HG03175 (cell line): ENCODE results near the gene ZFPM1.

Experiments used
- ATAC-seq: cut with Tn5 transposase; IDR thresholded peaks from one replicate; pipeline ENCODE4 v1.9.1; 2021; ENCODE audit warnings: mild to moderate bottlenecking, moderate library complexity; ENCODE audit not compliant: unreplicated experiment

Gene ZFPM1

DNA sequence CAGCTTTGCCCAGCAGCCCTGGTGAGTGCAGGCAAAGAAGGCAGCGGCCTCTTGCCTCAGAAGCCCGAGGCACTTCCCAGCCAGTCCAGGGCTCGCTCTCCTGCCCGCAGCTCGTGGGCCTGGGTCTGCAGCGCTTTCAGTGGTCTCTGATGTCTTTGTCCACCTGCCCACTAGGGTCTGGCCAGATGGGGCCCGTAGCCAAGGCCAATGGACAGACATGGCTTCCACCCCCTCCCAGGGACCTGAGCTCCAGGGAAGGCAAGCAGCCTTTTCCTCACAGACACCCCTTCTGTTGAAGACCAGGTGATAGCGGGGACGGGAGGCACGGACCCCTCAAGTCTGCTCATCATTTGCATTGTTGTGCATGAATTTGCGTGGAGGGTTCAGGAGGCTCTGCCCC is 83.4 kb downstream of the ZFPM1 start:
- no peak for ATAC-seq

GRCh38 chr16:88536971-88537751 is 84.1 kb downstream of the ZFPM1 start:
- ATAC-seq = no peak

DNA sequence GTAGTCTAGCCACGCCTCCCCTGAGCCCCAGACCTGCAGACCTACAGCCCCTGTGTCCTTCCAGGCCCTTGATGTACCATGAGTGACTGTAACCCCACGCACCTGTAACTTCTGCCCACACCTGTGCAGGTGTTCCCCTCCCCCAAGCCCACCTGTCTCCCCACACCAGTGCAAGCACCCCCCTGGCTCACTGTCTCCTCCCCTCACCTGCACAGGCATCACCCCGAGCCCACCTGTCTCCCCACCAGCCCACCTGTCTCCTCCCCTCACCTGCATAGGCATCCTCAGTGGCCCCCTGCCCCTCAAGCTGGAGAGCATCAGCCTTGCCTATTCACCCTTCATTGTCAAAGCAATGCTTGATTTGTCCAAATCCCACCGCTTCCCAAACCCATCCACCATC is 84.8 kb downstream of the ZFPM1 start:
- ATAC-seq = no peak

GRCh38 chr16:88538366-88539060 is 85.4 kb downstream of the ZFPM1 start:
- no peak for ATAC-seq

DNA sequence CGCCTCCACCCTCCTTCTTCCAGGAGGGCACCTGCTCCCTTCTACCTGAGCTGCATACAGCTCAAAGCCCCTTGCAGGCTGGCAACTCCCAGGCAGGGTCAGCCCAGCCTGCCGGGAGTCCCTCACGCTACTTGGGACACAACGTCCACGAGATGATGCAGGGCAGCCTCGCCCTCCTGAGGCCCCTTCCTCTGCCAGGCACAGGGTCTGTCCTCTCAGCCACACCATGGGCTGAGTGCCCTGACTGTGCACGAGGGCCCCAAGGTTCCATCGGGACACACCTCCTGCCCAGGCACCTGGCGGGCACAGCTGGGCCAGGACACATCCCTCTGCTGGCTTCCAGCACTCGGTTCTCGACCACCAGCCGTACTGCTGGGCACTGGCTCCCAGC is 86.2 kb downstream of the ZFPM1 start:
- no peak for ATAC-seq

DNA sequence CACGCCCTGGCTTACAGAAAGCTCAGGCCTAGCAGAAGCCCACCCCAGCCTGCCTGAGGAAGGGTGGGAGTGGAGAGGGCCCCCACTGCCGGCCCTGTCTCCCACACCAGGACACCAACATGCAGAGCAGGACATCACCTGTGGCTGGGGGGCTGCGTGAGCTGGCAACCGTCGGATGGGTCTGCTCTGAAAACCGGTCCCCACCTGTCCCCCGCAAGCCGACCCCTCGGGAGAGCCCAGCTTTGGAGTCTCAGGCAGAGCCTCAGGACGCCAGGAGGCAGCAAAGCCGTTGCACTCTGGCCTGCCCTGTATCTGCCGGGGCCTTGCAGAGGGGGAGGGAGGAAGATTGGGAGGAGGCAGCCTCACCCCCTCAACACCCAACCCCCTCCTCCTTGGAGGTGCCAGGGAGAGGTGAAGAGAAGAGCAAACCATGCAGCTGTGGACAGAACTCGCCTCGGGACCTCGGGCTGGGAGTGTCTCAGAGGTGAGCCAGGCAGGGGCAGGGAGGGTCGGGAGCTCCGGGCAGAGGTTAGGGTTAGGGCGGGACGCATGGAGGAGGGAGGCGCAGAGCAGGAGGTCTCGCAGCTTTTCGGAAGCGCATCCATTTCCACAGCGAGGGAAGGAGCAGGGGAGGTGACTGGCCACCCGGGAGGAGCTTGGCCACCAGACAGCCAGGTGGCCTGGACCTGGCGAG is 86.7 kb downstream of the ZFPM1 start:
- ATAC-seq = no peak

DNA sequence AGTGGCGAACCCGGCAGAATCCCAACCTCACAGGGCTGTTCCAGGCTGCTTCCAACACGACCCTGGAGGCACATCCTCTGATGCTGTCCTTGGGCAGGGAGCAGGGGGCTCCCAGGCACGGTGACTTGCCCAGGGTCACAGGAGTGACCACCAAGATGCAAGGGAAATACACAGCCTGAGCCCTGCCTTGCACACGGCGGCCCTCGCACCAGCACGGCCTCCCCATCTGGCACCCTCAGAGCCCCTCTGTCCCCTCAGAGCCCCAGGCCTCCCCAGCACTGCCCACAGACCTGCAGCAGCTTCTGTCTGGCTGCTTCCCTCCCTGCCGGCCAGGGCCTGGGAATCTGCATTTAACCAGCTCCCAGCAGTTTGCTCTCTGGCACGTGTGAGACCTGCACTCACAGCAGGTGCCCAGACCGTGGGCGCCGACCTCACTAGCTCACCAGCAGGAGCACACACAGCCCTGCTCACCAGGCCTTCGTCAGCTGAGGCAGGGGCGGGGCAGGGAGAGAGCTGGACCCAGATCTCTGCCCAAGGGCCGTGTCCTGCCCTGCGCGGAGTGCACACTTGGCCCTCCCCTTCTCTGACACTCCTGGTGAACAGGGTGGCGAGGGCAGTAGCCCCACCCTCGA is 87.4 kb downstream of the ZFPM1 start:
- no peak for ATAC-seq

DNA sequence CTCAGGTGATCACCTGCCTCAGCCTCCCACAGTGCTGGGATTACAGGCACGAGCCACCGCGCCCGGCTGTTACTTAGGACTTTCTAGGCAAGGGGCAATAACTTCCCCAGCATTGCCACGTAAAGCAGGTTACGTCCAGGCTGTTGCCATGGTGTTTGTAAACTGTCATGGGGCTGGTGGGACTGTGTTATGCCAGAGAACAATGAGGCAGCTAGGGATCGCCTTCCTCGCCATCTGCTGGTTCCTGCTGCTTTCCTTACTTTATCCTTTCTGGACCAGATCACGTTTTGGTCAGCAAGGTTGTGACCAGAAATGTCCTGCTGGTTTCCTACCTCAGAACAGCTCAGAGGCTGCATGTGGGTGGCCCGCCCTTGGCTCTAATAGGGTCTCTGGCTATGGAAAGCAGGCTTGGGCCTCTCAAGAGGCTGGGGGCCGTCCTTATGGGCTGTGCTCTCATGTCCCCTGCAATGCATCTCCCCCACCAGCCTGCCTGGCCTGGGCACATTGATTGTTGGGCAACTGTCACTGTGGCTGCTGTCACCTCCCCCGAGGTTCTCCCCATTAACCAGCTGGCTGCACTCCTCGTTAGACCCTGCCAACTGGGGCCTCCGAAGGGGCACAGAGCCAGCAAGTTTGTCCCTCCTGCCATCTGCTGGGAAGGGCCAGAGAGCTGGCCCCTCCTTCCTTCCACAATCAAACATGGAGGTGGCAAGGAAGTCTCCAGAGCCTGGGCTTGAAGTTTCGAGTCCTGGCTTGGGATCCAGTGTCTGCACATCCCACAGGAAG is 88.9 kb downstream of the ZFPM1 start:
- ATAC-seq = no peak

DNA sequence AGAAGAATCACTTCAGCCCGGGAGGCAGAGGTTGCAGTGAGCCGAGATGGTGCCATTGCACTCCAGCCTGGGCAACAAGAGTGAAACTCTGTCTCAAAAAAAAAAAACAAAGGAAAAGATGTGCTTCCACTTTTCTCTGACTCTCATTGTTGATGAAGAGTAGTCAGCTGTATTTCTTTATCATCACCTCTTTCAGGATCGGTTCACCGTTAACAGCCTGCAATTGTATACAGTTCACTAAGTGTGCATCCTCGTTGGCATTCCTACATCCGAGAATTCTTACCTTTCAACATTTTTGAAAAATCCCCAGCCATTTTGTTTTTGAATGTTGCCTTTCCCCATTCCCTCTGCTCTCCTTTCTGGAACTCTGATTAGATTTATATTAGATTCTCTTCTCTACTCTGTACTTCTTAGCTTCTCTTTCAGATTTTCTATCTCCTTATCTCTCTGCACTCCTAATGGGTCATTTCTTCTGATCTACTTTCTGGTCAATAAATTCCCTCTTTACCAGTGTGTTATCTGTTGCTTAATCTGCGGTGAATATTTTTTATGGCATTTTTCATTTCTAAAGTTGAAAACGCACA is 90.2 kb downstream of the ZFPM1 start:
- ATAC-seq = no peak

DNA sequence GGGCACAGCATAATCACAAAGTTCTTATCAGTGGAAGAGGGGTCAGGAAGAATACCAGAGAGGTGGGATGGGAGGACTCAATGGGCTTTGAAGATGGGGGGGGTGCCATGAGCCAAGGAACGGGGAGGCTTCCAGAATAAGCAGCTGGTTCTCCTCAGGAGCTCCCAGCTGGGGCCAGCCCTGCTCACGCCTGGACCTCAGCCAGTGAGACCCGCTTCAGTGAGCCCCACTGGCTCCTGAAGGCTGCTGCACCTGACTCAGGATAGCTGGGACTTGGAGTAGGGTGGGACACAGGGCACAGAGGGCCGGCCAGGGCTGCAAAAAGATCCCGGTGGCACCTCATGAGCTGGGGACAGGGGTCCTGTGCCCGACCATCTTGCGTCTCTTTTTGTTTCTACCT is 92.7 kb downstream of the ZFPM1 start:
- no peak for ATAC-seq

DNA sequence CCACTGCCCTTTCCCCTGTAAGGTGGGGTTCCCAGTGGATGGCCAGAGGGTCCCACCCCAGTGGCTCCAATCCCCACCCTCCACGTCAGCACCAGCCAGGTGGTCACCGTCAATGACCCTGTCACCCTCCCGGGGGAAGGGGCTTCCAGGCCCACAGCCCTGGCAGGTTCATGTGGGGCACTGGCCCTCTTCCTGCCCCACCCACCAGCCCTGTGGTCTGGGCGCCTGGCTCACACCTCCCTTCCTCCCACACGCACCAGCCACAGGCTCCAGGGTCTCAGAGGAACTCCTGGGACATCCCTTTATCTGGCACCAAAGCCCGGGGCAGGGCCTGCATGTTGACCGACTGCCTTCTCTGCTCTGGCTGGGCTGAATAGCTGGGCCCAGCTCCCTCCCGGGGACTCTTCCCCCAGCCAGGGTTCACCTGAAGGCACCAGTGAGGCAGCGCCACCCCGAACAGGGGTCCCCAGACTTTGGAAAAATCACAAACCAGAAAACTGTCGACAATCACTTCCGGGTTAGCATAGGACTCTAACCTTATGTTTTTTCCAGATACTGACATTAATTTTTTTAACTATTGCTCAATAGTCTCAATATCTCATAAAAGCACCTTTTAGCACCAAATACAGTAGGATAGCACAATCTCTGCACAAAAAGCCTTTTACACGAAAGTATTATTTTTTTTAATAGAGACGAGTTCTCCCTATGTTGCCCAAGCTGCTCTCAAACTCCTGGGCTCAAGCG is 95.2 kb downstream of the ZFPM1 start:
- no peak for ATAC-seq

DNA sequence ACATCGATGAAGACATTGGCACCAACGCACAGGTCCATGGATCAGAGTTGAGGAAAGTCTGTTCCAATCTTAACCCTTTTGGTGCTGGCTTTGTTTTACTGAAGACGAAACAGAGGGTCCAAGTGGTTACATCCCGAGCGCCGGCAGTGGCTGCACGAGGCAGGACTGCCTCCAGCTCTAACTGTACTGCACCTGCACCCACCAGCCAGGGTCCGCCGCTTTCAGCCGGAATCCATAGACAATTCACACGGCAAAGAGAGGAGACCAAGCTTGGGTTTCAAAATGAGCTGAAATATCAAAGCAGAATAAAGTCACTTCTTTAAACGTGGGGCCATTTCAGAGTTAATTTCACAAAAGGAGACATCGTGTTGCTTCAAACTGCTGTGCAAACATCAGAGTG is 95.9 kb downstream of the ZFPM1 start:
- no peak for ATAC-seq

GRCh38 chr16:88549671-88550245 is 96.7 kb downstream of the ZFPM1 start:
- ATAC-seq = no peak

DNA sequence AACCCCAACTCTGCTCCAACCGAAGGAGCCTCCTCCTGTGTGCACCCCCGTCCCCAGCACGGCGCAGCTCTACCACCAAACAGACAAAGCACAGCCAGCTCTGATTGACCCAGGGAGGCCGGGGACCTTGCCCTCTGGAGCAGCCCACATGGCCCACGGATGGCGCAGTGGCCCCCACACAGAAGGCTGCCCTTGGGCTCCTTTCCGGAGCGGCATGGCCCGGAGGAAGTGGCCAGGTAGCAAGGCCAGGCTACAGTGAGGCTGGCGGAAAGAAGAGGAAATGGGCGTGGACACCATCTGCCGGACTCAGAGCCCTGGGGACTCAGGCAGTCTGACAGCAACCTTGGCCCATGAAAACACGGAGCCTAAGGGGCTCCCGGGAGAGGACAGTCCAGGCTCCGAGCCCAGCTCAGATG is 97.2 kb downstream of the ZFPM1 start:
- ATAC-seq = no peak

DNA sequence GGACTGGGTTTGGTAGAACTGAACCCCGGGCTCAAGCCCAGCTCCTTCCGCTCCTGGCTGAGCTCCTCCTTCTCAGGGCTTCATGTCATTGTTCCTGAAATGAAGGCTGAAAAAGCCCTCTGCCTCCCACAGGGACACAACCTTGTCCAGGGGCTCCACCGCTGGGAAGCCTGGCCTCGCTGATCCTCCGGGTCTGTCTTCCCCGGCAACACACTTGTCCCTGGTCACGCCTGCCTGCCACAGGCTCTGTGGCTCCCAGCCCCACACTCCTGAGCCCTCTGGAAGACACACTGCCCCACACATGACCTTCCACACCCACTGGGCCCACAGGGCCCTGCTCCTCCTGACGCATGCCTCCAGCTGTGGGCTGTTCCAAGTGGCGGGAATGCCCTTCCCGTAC is 99.1 kb downstream of the ZFPM1 start:
- ATAC-seq = no peak

DNA sequence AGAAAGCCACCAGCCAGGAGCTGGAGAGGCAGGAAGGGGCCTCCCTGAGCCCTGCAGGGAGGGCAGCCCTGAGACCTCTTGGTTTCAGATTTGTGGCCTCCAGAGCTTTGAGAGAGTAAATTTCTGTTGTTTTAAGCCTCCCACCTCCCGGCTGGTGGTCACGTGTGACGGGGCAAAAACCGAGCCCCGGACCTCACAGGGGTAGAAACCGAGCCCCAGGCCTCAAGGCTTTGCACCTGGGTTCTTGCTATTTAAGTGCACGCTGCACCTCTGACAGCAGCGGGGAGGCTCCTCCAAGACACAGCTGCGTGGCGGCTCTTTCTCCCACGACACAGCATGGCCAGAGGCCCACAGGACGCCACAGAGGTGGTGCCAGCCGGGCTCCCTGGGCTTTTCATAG is 99.7 kb downstream of the ZFPM1 start:
- ATAC-seq = no peak

- no peak for ATAC-seq
Measured at GRCh38 chr16:88553739-88554138, 100.7 kb downstream of the ZFPM1 start.

DNA sequence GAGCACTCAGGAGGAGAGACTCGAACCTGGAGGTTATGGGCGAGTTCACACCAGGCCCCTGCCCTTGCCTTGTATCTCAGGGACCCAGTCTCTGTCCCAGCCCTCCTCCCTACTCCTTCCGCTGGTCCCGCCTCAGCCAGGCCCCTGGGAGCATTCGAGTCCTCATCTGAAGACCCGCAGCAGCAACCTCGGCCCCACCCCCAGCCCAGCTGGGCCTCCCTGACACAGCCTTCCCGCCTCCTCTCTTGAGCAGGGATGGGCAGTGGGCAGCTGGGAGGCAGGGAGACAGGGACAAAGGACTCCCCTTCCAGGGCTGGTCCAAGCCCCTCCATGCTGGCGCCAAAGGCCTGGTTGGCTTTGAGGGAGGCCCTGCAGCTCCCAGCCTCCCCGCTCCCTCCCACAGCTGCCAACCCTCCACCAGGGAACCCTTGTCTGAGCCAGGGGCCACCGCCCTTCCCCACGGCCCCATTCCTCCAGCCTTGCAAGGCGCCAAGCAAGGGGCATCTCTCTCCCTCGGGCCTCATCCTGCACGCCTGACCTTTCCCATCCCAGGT is 101.7 kb downstream of the ZFPM1 start:
- ATAC-seq = no peak
